SW 1271 (cell line): Measurements from ENCODE around the gene PIGA.
A peak's percentile ranks its signal among the peaks of the same experiment; 100 is the strongest.
"Not testable (repeated sequence)": the region's sequence is repeated elsewhere in the genome, so short reads cannot be mapped to it uniquely, and the experiment has no call there.

Experiments used
- DNase-seq, 2 experiments: peaks; one replicate each; lab custom pipeline; 2025; lab: John Stamatoyannopoulos, UW

Gene PIGA

GRCh38 chrX:15321447-15321846 is 13.9 kb downstream of the PIGA start:
- no peak for DNase-seq

GRCh38 chrX:15320297-15320696 is 15.0 kb downstream of the PIGA start:
- no peak for DNase-seq

- no peak for DNase-seq
These were observed 16.2 kb downstream of the PIGA start for GRCh38 chrX:15319075-15319474.

- no peak for DNase-seq
These were observed 19.8 kb downstream of the PIGA start, which contains the start of gene ASB11 for GRCh38 chrX:15315509-15315908. ASB11 (minus strand) TSS chrX:15315640; CDS start chrX:15315605, 35 bp downstream.

- no peak for DNase-seq
These were observed 20.9 kb downstream of the PIGA start for GRCh38 chrX:15314472-15314871.

- no peak for DNase-seq
These were observed 24.2 kb downstream of the PIGA start for GRCh38 chrX:15311119-15311518.

- no peak for DNase-seq
These were observed 25.2 kb downstream of the PIGA start for GRCh38 chrX:15310117-15310516.

GRCh38 chrX:15305899-15306298 is 29.4 kb downstream of the PIGA start:
- DNase-seq, result not testable (repeated sequence)

GRCh38 chrX:15301924-15302323 is 33.4 kb downstream of the PIGA start:
- DNase-seq, result no peak

GRCh38 chrX:15299941-15300851 is 35.1 kb downstream of the PIGA start:
- no peak for DNase-seq

- no peak for DNase-seq
These were observed 36.5 kb downstream of the PIGA start for GRCh38 chrX:15298780-15299179.

- no peak for DNase-seq
These were observed 37.1 kb downstream of the PIGA start for GRCh38 chrX:15298201-15298600.

GRCh38 chrX:15293451-15293850 is 41.9 kb downstream of the PIGA start:
- DNase-seq, result no peak

- no peak for DNase-seq
These were observed 42.5 kb downstream of the PIGA start for GRCh38 chrX:15292861-15293260.

GRCh38 chrX:15277604-15278003 is 57.7 kb downstream of the PIGA start:
- no peak for DNase-seq

- no peak for DNase-seq
These were observed 60.4 kb downstream of the PIGA start for GRCh38 chrX:15274946-15275345.

GRCh38 chrX:15273275-15273674 is 62.0 kb downstream of the PIGA start:
- DNase-seq, result not testable (repeated sequence)

GRCh38 chrX:15271757-15272156 is 63.6 kb downstream of the PIGA start:
- no peak for DNase-seq

- peak in 1 of 2 experiments; percentile 3 for DNase-seq
These were observed 65.5 kb downstream of the PIGA start, which contains the start of gene ASB9 for GRCh38 chrX:15269618-15270521. ASB9 (minus strand) TSS chrX:15270083; CDS start chrX:15269874, 209 bp downstream.
